ENCODE measurements around the gene GPR162.

DNA sequence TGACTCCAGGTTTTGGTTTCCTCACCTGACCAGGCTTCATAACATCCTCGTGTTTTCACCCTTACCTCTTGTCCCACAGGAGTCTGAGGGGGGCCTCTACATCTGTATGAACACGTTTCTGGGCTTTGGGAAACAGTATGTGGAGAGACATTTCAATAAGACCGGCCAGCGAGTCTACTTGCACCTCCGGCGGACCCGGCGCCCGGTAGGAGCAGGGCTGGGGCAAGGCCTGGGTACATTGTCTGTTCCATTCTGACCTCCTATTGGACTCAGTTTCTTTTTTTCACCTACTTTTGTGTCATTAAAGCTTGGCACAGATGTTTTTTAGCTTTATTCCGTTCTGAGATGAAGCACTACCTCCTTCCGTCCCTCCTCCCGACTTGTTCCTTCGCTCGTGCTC, 33.7 kb downstream of the GPR162 start:
- TF ChIP-seq POLR2A (IDR thresholded peaks at IDR 0.05) = no peak
- no peak for TF ChIP-seq POLR2AphosphoS5 (IDR thresholded peaks at IDR 0.05)
- TF ChIP-seq, protein P1, sequence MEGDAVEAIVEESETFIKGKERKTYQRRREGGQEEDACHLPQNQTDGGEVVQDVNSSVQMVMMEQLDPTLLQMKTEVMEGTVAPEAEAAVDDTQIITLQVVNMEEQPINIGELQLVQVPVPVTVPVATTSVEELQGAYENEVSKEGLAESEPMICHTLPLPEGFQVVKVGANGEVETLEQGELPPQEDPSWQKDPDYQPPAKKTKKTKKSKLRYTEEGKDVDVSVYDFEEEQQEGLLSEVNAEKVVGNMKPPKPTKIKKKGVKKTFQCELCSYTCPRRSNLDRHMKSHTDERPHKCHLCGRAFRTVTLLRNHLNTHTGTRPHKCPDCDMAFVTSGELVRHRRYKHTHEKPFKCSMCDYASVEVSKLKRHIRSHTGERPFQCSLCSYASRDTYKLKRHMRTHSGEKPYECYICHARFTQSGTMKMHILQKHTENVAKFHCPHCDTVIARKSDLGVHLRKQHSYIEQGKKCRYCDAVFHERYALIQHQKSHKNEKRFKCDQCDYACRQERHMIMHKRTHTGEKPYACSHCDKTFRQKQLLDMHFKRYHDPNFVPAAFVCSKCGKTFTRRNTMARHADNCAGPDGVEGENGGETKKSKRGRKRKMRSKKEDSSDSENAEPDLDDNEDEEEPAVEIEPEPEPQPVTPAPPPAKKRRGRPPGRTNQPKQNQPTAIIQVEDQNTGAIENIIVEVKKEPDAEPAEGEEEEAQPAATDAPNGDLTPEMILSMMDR (IDR thresholded peaks at IDR 0.05 in 8 of 11, conservative IDR thresholded peaks at IDR 0.05 in 3 of 11) = no peak
